Measurements from ENCODE around the gene SLC10A4. TPM values are rescaled to one million over a fixed set of nuclear protein-coding genes. Genes with fewer than 3 reads are reported as not detected.
"Not testable (repeated sequence)": the region's sequence is repeated elsewhere in the genome, so short reads cannot be mapped to it uniquely, and the experiment has no call there.

The SLC10A4 gene, protein sequence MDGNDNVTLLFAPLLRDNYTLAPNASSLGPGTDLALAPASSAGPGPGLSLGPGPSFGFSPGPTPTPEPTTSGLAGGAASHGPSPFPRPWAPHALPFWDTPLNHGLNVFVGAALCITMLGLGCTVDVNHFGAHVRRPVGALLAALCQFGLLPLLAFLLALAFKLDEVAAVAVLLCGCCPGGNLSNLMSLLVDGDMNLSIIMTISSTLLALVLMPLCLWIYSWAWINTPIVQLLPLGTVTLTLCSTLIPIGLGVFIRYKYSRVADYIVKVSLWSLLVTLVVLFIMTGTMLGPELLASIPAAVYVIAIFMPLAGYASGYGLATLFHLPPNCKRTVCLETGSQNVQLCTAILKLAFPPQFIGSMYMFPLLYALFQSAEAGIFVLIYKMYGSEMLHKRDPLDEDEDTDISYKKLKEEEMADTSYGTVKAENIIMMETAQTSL
- 1 to 10 TPM in 1 of 4 donors, under 1 TPM in 3; 0.19 to 2.3 (median 0.40) TPM for polyA plus RNA-seq (ENCODE audit: insufficient read length in 4 of 4)

GRCh38 chr4:48483006-48483776 is at the start of gene SLC10A4:
SLC10A4 (plus strand) TSS chr4:48483343; CDS start chr4:48483562, 219 bp downstream.
- DNase-seq (ENCODE audit: low read depth in 4 of 4, low spot score in 3 of 4) = no peak

GRCh38 chr4:48436318-48436717 is 46.8 kb upstream of the SLC10A4 start:
- no peak for DNase-seq (ENCODE audit: low read depth in 4 of 4, low spot score in 3 of 4)

DNA sequence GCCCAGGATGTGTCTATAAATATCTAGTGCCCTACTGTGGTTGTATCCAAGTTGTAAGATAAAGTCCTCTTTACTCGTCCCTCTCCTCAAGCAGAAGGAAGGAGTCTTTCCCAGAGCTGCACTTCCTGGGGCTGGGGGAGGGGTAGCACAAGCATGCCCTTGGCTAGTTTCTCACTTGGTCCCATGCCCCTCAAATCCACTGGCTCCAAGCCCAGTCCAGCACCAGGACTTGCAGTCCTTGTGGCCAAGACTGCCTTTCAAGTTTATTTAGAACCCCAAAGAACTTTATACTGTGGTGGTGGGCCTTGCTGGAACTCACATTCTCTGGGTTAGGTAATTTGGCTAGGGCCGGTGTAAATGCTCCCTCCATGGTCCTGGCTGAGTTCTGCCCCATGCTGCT is 43.2 kb upstream of the SLC10A4 start:
- no peak for DNase-seq (ENCODE audit: low read depth in 4 of 4, low spot score in 3 of 4)

DNA sequence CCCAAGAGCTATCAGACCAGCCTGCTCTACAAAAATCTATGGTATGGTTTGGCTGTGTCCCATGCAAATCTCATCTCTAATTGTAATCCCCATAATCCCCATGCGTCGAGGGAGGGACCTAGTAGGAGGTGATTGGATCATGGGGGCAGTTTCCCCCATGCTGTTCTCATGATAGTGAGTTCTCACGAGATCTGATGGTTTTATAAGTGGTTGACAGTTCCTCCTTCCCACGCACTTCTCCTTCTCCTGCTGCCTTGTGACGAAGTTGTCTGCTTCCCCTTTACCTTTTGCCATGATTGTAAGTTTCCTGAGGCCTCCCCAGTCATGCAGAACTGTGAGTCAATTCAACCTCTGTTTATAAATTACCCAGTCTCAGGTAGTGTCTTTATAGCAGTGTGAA is 42.2 kb upstream of the SLC10A4 start:
- DNase-seq (ENCODE audit: low read depth in 4 of 4, low spot score in 3 of 4) = not testable (repeated sequence)

DNA sequence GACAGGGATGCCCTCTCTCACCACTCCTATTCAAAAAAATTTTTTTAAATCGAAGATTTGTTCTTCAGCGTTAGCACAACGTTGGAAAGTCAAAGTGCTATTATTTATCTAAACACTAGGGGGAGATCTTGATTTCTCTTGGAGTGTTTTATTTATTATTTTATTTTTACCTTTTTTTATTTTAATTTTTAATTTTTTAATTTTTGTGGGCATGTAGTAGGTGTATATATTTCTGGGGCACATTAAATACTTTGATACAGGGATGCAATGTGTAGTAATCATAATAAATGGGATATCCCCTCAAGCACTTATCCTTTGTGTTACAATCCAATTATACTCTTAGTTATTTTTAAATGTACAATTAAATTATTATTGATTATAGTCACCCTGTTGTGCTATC is 37.4 kb upstream of the SLC10A4 start:
- DNase-seq (ENCODE audit: low read depth in 4 of 4, low spot score in 3 of 4) = no peak

- no peak for DNase-seq (ENCODE audit: low read depth in 4 of 4, low spot score in 3 of 4)
Measured at GRCh38 chr4:48446642-48447041, 36.5 kb upstream of the SLC10A4 start.

- DNase-seq (ENCODE audit: low read depth in 4 of 4, low spot score in 3 of 4) = no peak
Measured at GRCh38 chr4:48449151-48449550, 34.0 kb upstream of the SLC10A4 start.

DNA sequence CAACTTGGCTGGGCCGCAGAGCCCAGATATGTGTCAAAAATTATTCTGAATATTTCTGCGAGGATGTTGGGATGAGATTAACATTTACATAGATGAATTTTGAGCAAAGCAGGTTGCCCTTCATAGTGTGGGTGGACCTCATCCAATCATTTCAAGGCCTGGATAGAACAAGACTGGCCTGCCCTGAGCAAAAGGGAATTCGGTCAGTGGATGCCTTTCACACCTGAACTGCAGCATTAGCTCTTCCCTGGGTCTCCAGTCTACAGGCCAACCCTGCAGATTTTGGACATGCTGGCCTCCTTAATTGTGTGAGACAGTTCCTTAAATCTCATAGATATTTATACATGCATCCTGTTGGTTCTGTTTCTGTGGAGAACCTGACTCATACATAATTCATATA is 32.4 kb upstream of the SLC10A4 start:
- DNase-seq (ENCODE audit: low read depth in 4 of 4, low spot score in 3 of 4) = no peak

DNA sequence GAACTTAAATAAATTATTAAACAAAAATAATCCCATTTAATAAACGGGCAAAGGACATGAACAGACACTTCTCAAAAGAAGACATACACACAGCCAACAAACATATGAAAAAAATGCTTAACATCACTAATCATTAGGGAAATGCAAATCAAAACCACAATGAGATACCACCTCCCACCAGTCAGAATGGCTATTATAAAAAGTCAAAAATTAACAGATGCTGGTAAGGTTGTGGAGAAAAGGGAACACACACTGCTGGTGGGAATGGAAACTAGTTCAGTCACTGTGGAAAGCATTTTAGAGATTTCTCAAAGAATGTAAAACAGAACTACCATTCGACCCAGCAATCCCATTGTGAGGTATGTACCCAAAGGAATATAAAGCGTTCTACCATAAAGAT is 31.5 kb upstream of the SLC10A4 start:
- not testable (repeated sequence) for DNase-seq (ENCODE audit: low read depth in 4 of 4, low spot score in 3 of 4)

DNA sequence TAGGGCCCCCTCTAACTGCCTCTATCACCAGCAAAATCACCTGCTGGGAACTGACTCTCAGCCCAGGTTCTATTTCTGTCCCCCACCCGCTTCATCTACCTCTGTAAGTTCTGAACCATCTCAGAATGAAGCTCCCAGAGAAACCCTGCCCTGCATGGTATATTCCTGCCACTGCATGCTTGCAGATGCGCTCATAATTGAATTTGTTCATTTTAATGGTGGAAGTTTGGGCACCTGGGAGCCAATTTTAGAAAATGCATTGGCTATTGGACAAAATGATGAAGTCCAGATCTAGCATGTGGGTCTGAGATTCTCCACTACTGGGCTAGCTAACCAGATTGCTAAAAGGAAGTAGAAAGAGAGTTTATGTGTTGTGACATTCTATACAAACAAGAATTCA is 28.6 kb upstream of the SLC10A4 start:
- DNase-seq (ENCODE audit: low read depth in 4 of 4, low spot score in 3 of 4) = no peak

GRCh38 chr4:48461000-48461399 is 22.1 kb upstream of the SLC10A4 start:
- no peak for DNase-seq (ENCODE audit: low read depth in 4 of 4, low spot score in 3 of 4)

GRCh38 chr4:48462363-48462762 is 20.8 kb upstream of the SLC10A4 start:
- no peak for DNase-seq (ENCODE audit: low read depth in 4 of 4, low spot score in 3 of 4)

DNA sequence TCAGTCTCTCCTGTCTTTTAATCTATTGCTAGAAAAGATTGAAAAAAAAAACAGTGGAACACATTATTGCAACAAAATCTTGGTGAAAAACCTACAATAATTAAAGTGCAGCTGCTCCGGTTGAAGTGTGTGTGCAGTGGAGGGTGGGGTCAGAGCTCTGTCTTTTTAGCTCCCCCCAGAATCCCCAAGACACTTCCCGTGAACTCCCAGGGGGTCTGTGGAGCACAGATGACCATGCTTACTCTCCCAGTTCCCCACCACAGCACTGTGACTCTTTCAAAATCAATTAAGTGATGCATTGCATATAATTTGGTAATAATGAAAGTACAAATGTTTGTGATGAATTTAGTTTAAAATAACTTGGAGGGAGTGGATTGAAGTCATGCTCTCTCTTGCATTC is 15.7 kb upstream of the SLC10A4 start:
- DNase-seq (ENCODE audit: low read depth in 4 of 4, low spot score in 3 of 4) = no peak

- no peak for DNase-seq (ENCODE audit: low read depth in 4 of 4, low spot score in 3 of 4)
Measured at GRCh38 chr4:48467891-48468290, 15.3 kb upstream of the SLC10A4 start.

DNA sequence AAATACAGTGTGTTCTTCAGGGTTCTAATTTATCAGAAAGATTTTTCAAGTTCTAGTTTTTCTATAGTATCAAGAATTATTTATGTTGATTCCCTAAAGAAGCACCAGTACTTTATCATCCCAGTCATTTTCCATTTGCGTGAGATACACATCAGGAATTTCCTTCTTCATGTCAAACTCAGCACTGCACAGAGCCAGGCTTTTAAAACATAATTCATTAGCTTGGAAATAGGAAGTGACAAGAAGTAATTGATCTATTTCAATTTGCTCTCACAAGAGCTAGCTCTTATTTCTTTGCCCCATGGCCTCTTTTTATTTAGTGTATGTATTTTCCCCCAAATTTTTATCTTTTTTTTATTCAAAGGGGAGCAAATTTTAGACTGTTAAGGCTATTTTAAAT is 13.0 kb upstream of the SLC10A4 start:
- DNase-seq (ENCODE audit: low read depth in 4 of 4, low spot score in 3 of 4) = no peak

DNA sequence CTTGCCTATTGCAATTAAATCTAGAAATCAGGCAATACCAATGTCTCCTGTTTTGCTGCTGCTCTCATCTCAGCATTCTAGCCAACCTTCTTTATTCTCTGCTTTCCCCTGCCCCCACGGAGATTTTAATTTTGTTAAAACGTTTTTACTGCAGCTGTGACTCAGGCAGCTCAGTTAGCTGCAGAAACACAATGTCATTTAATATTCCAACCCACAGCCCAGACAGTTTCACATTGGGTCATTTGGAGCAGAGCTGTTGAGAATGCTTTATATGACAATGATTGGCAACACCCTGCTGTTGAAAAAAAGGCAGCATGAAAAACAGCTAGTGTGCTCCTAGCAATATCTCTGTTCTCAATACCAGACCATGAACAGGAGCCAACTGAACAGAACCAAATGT is 12.6 kb upstream of the SLC10A4 start:
- no peak for DNase-seq (ENCODE audit: low read depth in 4 of 4, low spot score in 3 of 4)

DNA sequence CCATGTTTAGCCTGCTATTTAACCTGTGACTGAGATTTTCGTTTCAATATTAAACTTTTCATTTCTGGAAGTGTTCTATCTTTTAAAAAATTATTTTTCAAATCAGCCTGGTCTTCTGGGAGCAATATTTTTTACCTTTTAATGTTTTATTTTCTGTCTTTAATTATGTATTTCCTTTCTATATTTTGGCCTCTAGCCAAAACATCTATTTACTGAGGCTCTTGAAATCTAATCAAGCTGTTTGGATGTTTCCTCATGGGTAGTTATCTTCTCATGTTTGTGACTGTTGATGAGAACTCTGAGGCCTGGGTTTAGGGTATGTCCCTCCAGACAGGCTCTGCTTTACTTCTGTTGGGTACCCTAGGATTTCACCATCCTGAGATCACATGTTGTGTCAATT is 10.3 kb upstream of the SLC10A4 start:
- DNase-seq (ENCODE audit: low read depth in 4 of 4, low spot score in 3 of 4) = no peak

DNA sequence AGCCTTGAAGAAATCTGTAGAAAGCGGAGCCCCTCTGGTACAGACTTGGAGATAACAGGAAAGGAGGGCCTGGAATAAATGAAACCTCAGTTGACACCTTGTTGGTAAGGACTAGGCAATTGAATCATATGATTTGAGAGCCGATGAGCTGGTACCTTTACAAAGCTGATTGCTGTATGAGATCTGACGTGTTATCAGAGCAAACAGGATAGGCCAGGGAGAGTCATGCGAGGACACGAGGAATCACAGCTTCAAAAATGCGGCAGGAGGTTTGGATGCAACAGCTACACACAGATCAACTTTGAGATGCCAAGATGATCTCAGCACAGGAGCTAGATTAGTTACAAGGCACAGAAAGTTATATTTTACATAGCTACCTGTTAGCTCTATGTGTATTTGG is 7.4 kb upstream of the SLC10A4 start:
- no peak for DNase-seq (ENCODE audit: low read depth in 4 of 4, low spot score in 3 of 4)

DNA sequence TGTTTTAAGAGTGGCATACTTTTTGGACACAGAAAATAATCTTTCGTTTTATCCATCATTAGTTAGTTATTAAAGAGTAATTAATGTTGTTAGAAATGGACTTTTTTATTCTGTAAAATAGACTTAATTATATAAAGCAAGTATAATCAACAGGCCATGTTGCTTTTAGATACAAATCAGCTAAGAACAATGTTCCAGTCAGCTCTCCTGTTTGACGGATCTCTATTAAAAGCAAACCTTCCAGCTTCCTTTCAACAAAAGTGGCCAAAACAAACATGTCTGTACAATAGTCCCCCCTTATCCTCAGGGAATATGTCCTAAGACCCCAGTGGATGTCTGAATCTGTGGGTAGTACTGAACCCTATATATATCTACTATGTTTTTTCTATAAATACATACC is 4.9 kb upstream of the SLC10A4 start:
- DNase-seq (ENCODE audit: low read depth in 4 of 4, low spot score in 3 of 4) = no peak

GRCh38 chr4:48481581-48481980 is 1.6 kb upstream of the SLC10A4 start:
- DNase-seq (ENCODE audit: low read depth in 4 of 4, low spot score in 3 of 4) = no peak

DNA sequence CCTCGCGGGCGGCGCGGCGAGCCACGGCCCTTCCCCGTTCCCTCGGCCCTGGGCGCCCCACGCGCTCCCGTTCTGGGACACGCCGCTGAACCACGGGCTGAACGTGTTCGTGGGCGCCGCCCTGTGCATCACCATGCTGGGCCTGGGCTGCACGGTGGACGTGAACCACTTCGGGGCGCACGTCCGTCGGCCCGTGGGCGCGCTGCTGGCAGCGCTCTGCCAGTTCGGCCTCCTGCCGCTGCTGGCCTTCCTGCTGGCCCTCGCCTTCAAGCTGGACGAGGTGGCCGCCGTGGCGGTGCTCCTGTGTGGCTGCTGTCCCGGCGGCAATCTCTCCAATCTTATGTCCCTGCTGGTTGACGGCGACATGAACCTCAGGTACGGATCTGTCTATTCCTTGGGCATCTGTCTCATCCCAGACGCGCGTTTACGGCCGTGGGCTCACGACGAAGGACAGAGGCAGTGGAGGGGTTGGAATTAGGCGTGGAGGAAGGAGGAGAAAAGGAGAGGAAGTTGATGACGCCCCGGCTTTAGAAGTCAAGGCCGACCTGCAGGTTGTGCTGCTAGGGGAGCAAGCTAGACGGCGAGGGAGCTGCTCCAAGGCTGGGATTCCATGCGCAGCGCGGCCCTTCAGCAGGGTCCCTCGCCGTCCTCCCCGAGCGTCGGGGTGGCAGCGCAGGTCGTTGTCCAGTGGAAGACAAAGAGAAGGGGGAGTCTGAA is 792 bp downstream of the SLC10A4 start:
- DNase-seq (ENCODE audit: low read depth in 4 of 4, low spot score in 3 of 4) = no peak

All from left renal pelvis (tissue), 4 donors.